ENCODE data around the gene SETX. TPM values are rescaled to one million over a fixed set of nuclear protein-coding genes. Genes with fewer than 3 reads are reported as not detected.
A peak's percentile ranks its signal among the peaks of the same experiment; 100 is the strongest.

The SETX gene
- total and polyA plus RNA-seq, 8 donors: 11.1 to 23.1 (median 14.5) TPM

DNA sequence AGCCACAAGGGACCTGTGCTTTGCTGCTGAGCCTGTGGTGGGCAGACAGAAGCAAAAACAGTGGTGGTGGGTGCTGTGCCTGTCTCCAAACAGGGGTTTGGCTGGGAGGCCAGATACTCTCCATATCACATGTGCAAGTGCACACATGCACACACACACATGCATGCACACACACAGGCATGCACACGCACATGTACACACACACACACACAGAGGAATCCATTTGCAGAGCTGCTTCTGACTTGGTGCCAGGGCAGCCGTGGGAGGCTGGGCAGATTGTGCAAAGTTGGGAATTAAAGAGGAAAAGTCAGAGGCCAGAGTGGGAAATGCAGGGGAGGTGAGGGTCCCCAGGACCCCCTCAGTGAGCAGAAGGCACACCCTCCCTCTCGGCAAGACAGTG is 121.6 kb downstream of the SETX start:
- Histone ChIP-seq H3K27me3 (no peaks in the 10 kb centered on the region), H3K27ac (no peak overlapping the region), H3K36me3 (no peaks in the 10 kb centered on the region), H3K4me3 (no peak overlapping the region), H3K4me1 (no peaks in the 10 kb centered on the region), H3K9me3 (no peaks in the 10 kb centered on the region)
- DNase-seq (no peak), ATAC-seq (no peak), FAIRE-seq (no peak)
- WGBS, 2 donors: 57 to 70% methylated on average over 3 of the region's 3 CpGs
- intact Hi-C loops (cut with DNase I): loop anchor here in 2 of 3 donors (10.0 kb wide), 2 partner anchors 58 to 398 kb away; no protein-coding TSS in a partner anchor
- TF ChIP-seq, protein P1, sequence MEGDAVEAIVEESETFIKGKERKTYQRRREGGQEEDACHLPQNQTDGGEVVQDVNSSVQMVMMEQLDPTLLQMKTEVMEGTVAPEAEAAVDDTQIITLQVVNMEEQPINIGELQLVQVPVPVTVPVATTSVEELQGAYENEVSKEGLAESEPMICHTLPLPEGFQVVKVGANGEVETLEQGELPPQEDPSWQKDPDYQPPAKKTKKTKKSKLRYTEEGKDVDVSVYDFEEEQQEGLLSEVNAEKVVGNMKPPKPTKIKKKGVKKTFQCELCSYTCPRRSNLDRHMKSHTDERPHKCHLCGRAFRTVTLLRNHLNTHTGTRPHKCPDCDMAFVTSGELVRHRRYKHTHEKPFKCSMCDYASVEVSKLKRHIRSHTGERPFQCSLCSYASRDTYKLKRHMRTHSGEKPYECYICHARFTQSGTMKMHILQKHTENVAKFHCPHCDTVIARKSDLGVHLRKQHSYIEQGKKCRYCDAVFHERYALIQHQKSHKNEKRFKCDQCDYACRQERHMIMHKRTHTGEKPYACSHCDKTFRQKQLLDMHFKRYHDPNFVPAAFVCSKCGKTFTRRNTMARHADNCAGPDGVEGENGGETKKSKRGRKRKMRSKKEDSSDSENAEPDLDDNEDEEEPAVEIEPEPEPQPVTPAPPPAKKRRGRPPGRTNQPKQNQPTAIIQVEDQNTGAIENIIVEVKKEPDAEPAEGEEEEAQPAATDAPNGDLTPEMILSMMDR (IDR thresholded peaks at IDR 0.05): no peak

DNA sequence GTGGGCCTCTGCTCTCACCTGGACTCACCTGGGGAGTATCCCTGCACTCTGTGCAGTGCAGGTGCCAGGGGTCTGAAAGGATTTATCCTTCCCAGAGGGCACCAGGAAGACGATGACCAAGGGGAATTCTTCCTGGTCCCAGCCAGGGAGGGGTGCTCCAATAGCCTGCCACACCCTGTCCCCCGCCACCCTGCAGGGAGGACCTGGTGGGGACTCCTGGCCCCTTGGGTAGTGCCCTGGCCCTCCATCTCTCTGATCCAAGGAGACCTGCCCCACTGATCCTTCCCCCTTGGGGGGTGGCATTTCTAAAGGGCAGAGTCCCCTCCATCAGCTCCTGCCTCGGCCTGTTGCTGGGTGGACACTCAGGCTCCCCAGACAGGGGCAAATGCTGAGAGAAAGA is 122.3 kb downstream of the SETX start:
- Histone ChIP-seq H3K36me3 (no peaks in the 10 kb centered on the region), H3K4me3 (no peak overlapping the region), H3K4me1 (no peaks in the 10 kb centered on the region), H3K27ac (no peak overlapping the region), H3K27me3 (no peaks in the 10 kb centered on the region), H3K9me3 (no peaks in the 10 kb centered on the region)
- ATAC-seq: no peak
- intact Hi-C loops (cut with DNase I): loop anchor here in 2 of 3 donors (10.0 kb wide), 2 partner anchors 58 to 398 kb away; no protein-coding TSS in a partner anchor
- FAIRE-seq: no peak
- no peak for DNase-seq
- WGBS, 2 donors: 78 to 79% methylated on average over 3 of the region's 3 CpGs
- TF ChIP-seq, protein P1 (IDR thresholded peaks at IDR 0.05): no peak

DNA sequence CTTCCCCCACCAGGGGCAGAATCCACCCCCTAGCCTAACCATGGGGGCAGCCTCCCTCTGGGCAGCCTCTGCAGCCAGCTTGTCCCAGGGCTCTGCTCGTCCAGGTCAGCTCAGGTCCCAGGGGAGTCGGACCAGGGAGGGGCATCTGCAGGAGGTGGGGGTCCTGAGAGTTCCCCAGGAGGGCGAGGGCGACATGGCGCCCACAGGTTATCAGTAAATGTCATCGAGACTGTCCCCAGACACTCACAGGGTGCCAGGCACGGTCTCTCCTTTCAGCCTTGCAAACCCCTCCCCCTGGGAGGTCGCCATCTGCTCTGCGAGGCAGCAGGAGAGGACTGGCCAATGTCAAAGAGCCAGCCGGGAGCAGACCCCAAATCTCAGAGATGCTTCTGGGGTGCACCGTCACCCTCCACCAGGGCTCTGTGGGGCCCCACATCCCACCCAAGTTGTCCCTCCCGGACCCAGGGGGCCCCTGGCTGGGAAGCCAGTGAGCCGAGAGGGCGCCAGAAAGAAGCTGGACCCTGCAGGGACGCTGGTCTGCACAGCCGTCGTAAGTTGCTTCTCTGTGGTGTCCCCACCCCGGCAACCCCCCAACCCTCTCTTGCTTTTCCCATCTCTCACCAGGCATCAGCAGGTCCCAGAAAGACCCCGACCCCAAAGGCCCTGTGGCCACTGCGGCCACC is 123.6 kb downstream of the SETX start:
- no peaks in the 10 kb centered on the region for H3K36me3 ChIP-seq
- WGBS, 2 donors: 52 to 65% methylated on average over 16 to 20 of the region's 20 CpGs
- no peaks in the 10 kb centered on the region for H3K27me3 ChIP-seq
- FAIRE-seq (no peak), DNase-seq (peak in 1 of 6 donors; percentile 52), ATAC-seq (no peak)
- TF ChIP-seq, protein P1 (IDR thresholded peaks at IDR 0.05): no peak
- H3K9me3 ChIP-seq: no peaks in the 10 kb centered on the region
- no peaks in the 10 kb centered on the region for H3K4me1 ChIP-seq
- intact Hi-C loops (cut with DNase I): loop anchor here in 2 of 3 donors (10.0 kb wide), 2 partner anchors 56 to 396 kb away; no protein-coding TSS in a partner anchor
- no peak overlapping the region for H3K27ac ChIP-seq
- no peak overlapping the region for H3K4me3 ChIP-seq

DNA sequence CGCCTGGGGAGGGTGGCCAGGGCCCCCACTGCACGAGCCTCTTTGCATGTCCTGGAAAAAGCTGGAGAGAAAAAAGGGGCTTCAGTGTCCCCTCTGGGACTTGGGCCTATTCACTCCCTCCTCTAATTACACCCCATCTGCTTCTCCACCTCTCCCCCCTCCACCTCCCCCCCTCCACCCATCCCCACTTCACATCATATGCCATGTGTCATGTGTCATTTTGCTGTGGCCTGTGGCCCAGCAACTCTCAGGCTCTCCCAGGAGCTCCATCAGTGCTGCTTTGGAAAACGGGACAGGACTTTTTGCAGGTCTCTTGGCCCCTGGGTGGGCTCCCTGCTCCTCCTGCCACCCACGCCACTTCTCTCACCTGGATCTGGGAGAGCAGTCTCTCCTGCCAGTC is 124.2 kb downstream of the SETX start:
- no peak for ATAC-seq
- Histone ChIP-seq H3K27ac (no peak overlapping the region), H3K4me3 (no peak overlapping the region), H3K9me3 (no peaks in the 10 kb centered on the region), H3K4me1 (no peaks in the 10 kb centered on the region), H3K27me3 (no peaks in the 10 kb centered on the region), H3K36me3 (no peaks in the 10 kb centered on the region)
- WGBS, 2 donors: 70 to 86% methylated on average over 4 of the region's 4 CpGs
- FAIRE-seq: no peak
- intact Hi-C loops (cut with DNase I): loop anchor here in 2 of 3 donors (10.0 kb wide), 2 partner anchors 56 to 396 kb away; no protein-coding TSS in a partner anchor
- DNase-seq: no peak
- TF ChIP-seq, protein P1 (IDR thresholded peaks at IDR 0.05): no peak

DNA sequence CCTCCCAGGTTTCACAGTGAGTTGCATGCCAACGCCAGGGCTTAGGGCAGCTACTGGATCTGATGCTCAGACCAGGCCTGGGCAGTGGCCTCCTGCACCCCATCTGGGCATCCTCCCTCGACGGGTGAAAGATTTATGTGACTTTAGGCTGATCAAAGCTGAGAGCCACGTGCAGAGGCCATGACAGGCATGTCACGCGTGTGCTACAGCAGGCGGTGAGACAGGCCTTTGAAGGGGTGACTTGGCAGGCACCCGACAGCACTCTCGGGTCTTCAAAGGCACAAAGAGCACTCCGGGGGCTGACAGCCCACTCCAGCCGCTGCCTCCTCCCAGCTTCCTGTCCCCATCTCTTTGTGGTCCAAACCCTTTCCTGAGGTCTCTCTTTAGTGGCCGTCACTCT is 126.7 kb downstream of the SETX start:
- no peak overlapping the region for H3K4me3 ChIP-seq
- DNase-seq (no peak), ATAC-seq (no peak), FAIRE-seq (no peak)
- no peaks in the 10 kb centered on the region for H3K36me3 ChIP-seq
- 61 to 76% methylated on average over 12 of the region's 12 CpGs for WGBS, 2 donors
- no peaks in the 10 kb centered on the region for H3K4me1 ChIP-seq
- TF ChIP-seq, protein P1 (IDR thresholded peaks at IDR 0.05): no peak
- intact Hi-C loops (cut with DNase I): no loop called here
- H3K9me3 ChIP-seq: no peaks in the 10 kb centered on the region
- no peaks in the 10 kb centered on the region for H3K27me3 ChIP-seq
- H3K27ac ChIP-seq: no peak overlapping the region
